GM21529 (cell line): ENCODE results near the gene OSBPL2.
A peak's percentile ranks its signal among the peaks of the same experiment; 100 is the strongest.

Experiments
- ATAC-seq: cut with Tn5 transposase; IDR thresholded peaks from one replicate; pipeline ENCODE4 v1.9.1; 2021; ENCODE audit not compliant: unreplicated experiment

Gene OSBPL2

DNA sequence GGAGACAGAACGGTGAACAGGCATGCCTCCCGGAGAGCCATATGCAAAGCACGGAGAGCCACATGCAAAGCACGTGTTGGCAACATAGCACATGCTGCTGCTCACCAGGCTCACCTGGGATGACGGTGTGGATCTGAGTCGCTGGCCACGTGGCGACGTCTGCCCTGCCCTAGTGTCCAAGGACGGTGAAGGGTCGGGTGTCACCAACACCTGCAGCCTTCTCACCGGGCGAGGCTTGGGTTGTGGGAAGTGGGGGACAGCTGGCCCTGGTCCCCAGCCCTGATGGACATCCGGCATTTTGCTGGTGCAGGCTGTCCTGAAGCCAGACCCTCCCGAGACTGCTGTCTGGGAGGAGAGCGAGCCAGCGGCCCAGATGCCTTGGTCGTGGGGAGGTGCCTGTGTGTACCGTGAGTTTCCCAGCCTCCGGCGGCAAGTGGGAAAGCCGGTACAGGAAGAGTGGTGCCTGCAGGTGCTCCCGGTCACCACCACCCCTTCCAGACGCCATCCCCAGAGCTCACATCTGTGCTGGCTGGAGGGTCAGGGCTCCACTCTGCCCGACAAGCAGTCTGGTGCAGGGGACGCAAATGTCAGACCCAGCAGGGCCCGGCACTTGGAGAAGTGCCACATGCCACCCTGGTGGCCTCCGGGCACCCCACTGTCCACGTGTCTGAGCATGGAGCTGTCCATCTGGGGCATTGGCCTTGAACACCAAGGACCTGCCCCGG is 58.6 kb downstream of the OSBPL2 start:
- ATAC-seq = no peak

- ATAC-seq = no peak
These were observed 59.3 kb downstream of the OSBPL2 start for GRCh38 chr20:62297449-62298227.

DNA sequence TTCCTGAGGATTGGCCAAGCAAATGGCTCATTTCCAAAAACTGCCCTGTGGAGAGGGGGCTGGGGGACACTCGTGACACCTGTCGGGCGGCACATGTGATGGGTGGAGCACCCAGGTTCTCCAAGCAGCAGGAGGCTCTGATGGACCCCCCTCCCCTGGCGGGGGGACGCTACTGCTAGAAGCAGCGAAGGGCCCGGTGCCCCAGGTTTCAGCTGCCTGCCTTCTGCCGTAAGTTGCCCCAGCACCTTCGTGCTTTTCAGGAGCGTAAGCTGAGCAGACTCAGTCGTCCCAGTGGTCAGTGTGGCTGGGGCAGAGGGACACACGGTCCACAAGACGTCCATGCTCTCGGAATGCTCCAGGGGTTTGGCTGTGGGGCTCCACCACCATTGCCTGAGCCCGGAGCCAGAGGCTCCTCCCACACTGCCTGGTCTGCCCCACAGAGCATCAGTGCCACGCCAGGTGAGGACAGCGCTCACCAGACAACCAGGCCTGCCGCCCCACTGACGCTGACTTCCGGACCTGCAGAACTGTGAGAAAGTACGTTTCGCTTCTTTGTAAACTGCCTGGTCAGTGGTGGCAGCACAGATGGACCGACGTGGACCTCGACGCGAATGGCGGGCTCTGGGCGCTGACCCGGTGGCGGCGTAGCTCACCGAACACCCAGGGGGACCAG is 60.4 kb downstream of the OSBPL2 start:
- no peak for ATAC-seq

DNA sequence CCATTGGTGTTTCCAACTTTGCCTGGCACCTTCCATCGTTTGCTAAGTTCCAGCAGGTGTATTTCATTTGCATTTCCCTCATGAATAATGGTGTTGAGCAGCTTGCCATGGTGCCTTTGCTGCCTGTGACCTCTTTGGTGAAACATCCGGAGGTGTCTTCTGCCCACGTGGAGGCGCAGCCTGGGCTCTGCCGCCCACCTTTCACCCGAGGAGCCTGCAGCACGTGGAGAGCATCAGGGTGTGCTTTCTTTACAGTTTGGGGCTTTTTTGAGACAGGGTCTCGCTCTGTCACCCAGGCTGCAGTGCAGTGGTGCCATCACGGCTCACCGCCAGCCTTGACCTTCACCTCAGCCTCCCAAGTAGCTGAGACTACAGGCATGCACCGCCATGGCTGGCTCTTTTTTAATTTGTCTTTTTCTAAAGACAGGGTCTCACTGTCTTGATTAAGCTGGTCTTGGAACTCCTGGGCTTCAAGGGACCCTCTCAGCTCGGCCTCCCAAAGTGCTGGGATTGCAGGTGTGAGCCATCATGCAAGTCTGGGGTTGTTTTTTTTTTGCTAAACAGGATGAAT is 61.4 kb downstream of the OSBPL2 start:
- ATAC-seq = no peak

DNA sequence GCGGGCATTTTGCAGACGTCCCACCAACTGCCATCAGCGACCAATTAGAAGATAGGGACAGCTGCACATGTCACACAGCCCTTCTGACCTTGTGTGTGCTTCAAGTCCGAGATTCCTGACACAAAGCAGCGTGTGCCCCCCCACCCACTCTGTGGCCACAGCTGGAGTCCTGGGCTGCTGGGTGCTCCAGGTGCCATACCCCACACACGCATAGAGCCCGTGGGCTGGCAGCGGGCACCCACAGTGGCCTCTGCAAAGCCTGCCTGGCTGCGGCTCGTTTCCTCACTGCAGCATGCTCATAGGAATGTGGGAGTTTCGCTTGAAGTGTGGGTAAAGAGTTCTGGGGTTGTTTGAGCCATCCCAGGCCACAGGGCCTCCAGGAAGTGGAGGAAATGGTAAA is 62.0 kb downstream of the OSBPL2 start:
- ATAC-seq = no peak

DNA sequence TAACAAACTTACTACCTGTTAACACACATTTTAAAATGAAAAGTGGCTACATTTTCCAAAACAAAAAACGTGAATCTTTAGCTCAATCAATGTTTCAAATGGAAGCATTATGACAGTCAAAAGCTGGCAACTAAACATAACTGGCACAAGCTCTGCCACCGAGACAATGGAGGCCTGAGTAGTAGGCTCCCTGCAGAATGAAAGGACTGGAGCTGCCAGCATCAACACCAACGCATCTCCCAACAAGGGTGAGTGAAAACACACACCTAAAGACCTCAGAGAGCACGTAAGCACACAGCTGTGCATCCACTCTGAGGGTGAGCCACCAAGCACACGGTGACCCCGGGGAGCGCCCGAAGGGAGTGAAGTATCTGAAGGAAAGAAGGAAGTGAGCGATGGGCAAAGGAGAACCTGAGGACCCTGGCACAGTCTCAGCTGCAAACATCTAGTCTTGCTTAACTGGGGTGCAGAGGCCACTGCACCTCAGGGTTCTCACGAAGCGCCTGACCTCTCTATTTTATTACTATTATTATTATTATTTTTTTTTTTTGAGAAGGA is 62.9 kb downstream of the OSBPL2 start:
- no peak for ATAC-seq

DNA sequence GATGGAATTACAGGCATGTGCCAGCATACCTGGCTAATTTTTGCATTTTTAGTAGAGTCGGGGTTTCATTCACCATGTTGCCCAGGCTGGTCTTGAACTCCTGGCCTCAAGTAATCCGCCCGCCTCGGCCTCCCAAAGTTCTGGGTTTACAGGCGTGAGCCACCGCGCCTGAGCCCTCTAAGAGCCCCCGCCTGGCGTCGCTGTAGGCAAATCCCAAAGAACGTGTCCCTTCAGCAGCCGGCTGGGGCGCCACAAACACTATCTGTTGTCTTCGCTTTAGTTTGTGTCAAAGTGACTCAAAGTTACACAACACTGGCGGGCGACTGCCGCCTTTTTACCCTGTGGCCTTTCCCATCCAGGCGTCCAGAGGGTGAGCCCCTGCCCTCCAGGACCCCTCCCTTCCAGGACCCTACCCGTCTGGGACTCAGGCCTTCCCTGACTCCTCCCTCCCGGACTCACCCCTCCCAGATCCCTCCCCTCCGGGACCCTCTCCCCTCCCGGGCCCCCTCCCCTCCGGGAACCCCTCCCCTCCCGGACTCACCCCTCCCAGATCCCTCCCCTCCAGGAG is 63.5 kb downstream of the OSBPL2 start:
- peak; percentile 41 for ATAC-seq

- peak; percentile 80 for ATAC-seq
These were observed 64.2 kb downstream of the OSBPL2 start, which contains the start of gene ADRM1 for GRCh38 chr20:62302341-62303061. TSS of gene ADRM1 (plus strand) at chr20:62302997. CDS start at chr20:62303569, 572 bp downstream.

DNA sequence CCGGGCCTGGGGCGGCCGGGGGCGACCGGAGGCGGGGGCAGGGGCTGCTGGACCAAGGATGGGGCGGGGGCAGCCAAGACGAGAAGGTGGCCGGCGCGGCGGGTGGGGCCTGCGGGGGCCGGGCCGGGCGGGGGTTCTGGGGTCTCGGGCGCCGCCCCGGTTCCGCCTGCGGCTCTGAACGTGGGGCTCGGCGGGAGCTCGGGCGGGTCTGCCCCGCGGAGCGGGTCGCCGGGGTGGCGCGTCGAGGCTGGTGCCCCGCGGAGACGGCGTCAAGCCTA is 64.7 kb downstream of the OSBPL2 start:
- no peak for ATAC-seq

- peak; percentile 9 for ATAC-seq
These were observed 65.3 kb downstream of the OSBPL2 start for GRCh38 chr20:62303340-62304226.

- no peak for ATAC-seq
These were observed 66.2 kb downstream of the OSBPL2 start for GRCh38 chr20:62304331-62305148.

DNA sequence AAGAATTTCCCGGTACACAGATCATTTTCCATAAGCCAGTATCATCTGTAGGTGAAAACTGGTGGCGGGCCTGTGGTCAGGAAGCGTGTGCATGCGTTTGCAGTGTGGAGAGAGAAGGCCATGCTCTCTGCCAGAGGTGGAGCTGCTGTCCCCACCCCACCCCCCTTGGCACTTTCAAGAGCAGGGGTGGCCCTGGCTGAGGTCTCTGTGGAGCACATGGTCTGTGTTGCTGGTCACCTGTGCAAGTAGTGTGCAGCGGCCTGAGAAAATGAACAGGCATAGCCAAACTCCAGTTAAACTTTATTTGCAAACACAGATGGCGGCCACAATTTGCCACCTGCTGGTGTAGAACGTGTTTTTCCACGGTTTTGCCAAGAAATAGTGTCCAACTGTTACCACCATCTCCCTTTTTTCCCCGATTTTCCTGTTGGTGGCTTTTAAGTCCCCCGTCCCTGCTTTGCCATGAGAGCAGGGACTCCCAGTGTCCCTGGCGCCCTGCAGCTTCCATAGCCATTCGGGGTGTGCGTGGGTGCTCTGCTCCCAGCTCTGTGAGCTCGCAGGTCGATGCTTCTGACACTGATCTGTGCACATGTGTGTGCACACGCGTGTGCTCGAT is 66.9 kb downstream of the OSBPL2 start:
- ATAC-seq = no peak

DNA sequence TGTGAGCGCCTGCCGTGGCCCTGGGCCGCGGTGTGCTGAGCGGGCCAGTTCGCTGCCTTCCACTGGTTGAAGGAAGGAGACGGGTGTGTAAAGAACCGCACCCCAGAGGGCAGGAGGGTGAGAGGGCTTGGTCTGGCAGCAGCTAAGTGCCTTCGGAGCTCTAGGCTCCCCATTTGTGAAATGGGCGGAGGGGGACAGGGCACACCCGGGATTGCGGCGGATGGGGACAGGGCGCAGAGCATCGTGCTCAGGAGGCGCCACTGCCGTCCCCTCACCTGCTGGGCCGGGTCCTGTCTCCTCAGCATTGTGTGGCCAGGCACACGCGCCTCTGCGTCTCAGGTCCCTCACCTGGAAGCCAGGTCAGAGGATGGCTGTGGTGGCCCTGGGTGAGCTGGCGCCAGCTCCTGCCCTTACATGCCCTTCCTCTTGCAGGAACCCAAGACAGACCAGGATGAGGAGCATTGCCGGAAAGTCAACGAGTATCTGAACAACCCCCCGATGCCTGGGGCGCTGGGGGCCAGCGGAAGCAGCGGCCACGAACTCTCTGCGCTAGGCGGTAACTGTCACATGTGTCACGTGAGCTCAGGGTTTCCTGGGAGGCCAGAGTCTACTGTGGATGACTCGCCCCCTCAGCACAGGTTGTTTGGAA is 67.6 kb downstream of the OSBPL2 start:
- ATAC-seq = no peak

- no peak for ATAC-seq
These were observed 68.3 kb downstream of the OSBPL2 start for GRCh38 chr20:62306414-62307187.

DNA sequence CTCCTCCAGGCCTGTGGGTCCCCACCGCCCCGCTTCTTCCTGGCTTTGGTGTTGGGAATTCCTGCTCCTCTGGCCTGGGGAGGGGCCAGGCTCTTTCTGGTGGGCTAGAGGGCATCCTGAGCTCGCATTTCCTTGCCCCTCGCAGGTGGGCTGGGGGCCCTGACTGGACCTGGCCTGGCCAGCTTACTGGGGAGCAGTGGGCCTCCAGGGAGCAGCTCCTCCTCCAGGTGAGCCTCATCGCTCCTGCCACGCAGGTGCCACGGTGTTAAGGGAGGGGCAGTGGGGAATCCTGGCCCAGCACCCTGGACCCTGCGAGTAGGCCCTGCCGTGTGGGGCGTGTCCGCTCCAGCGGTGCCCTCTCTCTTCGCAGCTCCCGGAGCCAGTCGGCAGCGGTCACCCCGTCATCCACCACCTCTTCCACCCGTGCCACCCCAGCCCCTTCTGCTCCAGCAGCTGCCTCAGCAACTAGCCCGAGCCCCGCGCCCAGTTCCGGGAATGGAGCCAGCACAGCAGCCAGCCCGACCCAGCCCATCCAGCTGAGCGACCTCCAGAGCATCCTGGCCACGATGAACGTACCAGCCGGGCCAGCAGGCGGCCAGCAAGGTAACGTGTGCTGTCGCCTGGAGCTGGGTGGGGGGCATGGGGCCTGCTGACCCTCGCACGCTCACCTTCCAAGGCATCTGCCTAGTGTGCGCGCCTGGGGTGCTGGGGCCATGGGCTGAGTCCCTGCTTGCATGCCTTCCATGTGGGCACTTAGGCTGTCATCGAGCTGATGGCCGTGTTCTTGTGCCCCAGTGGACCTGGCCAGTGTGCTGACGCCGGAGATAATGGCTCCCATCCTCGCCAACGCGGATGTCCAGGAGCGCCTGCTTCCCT is 69.1 kb downstream of the OSBPL2 start:
- ATAC-seq = no peak
